Suprapubic skin (tissue), 4 donors: Measurements from ENCODE around the gene AGER. TPM values are rescaled to one million over a fixed set of nuclear protein-coding genes. Genes with fewer than 3 reads are reported as not detected.
"Not testable (repeated sequence)": the region's sequence is repeated elsewhere in the genome, so short reads cannot be mapped to it uniquely, and the experiment has no call there.

Experiments used
- DNase-seq, 2 donors: peaks; one replicate each; pipeline ENCODE4 v3.0.0-alpha.2; 2019; ENCODE audit warnings: low spot score in 2 of 2
- H3K27ac ChIP-seq: fragments of 200-600 bp; sonication (generic); one replicate; pipeline ENCODE4 v1.5.1; 2019
- H3K27me3 ChIP-seq: fragments of 200-600 bp; sonication (generic); one replicate; pipeline ENCODE4 v1.5.1; 2019
- H3K36me3 ChIP-seq: fragments of 200-600 bp; sonication (generic); one replicate; pipeline ENCODE4 v1.5.1; 2019
- H3K4me1 ChIP-seq: fragments of 200-600 bp; sonication (generic); one replicate; pipeline ENCODE4 v1.5.1; 2019
- H3K4me3 ChIP-seq: fragments of 200-600 bp; sonication (generic); one replicate; pipeline ENCODE4 v1.5.1; 2019; ENCODE audit warnings: mild to moderate bottlenecking
- H3K9me3 ChIP-seq: fragments of 200-600 bp; sonication (generic); one replicate; pipeline ENCODE4 v1.5.1; 2019
- EP300 ChIP-seq: sonication (generic); formaldehyde crosslinking; IDR thresholded peaks from one replicate; pipeline ENCODE4 v1.6.1; 2017; ENCODE audit warnings: antibody characterized with exemption
- POLR2A ChIP-seq, 2 donors: fragments of 450-650 bp; IDR thresholded peaks; one replicate each; pipeline ENCODE4 v1.6.1; 2017; ENCODE audit warnings: antibody characterized with exemption in 2 of 2, mild to moderate bottlenecking in 2 of 2, moderate library complexity in 2 of 2
- POLR2AphosphoS5 ChIP-seq, 3 donors: sonication (generic); formaldehyde crosslinking; IDR thresholded peaks; one replicate each; pipeline ENCODE4 v1.6.1; 2017; ENCODE audit warnings: antibody characterized with exemption in 3 of 3
- WGBS: methylation state at CpG from one replicate; pipeline ENCODE4 v1.1.5; 2018; 5-methylcytosine and 5-hydroxymethylcytosine counted together
- total RNA-seq, 4 donors: library from RNA; depleted of rRNA; stranded (reverse); fragments of >200 nt; gene quantifications; one replicate each; pipeline ENCODE4 v1.1.0, GENCODE V29; 2016
- TF ChIP-seq, protein P1 (sequence below), 2 donors: fragments of 200-600 bp in 1 of 2; fragments of 450-650 bp in 1 of 2; sonication (generic) in 1 of 2; IDR thresholded peaks; one replicate each; pipeline ENCODE4 v1.5.1; 2016 to 2019; ENCODE audit warnings: antibody characterized with exemption in 2 of 2, mild to moderate bottlenecking in 1 of 2, moderate library complexity in 1 of 2

The AGER gene
- total RNA-seq, 4 donors from 2014 or later = 1.5 to 9.9 (median 4.8) TPM; not detected in 1

- 53% methylated on average over 4 of the region's 4 CpGs for WGBS
- H3K27me3 ChIP-seq = no peaks in the 10 kb centered on the region
- H3K9me3 ChIP-seq = no peaks in the 10 kb centered on the region
- H3K4me1 ChIP-seq = peaks cover 14% of the 10 kb centered on the region
- H3K4me3 ChIP-seq = no peak overlapping the region
- no peaks in the 10 kb centered on the region for H3K36me3 ChIP-seq
- no peak overlapping the region for H3K27ac ChIP-seq
- DNase-seq = no peak
- TF ChIP-seq, protein P1, sequence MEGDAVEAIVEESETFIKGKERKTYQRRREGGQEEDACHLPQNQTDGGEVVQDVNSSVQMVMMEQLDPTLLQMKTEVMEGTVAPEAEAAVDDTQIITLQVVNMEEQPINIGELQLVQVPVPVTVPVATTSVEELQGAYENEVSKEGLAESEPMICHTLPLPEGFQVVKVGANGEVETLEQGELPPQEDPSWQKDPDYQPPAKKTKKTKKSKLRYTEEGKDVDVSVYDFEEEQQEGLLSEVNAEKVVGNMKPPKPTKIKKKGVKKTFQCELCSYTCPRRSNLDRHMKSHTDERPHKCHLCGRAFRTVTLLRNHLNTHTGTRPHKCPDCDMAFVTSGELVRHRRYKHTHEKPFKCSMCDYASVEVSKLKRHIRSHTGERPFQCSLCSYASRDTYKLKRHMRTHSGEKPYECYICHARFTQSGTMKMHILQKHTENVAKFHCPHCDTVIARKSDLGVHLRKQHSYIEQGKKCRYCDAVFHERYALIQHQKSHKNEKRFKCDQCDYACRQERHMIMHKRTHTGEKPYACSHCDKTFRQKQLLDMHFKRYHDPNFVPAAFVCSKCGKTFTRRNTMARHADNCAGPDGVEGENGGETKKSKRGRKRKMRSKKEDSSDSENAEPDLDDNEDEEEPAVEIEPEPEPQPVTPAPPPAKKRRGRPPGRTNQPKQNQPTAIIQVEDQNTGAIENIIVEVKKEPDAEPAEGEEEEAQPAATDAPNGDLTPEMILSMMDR (IDR thresholded peaks at IDR 0.05) = no peak
- TF ChIP-seq POLR2A (IDR thresholded peaks at IDR 0.05) (no peak), EP300 (no peak), POLR2AphosphoS5 (IDR thresholded peaks at IDR 0.05) (no peak)
Observed at GRCh38 chr6:32146687-32147086, 37.4 kb downstream of the AGER start.

DNA sequence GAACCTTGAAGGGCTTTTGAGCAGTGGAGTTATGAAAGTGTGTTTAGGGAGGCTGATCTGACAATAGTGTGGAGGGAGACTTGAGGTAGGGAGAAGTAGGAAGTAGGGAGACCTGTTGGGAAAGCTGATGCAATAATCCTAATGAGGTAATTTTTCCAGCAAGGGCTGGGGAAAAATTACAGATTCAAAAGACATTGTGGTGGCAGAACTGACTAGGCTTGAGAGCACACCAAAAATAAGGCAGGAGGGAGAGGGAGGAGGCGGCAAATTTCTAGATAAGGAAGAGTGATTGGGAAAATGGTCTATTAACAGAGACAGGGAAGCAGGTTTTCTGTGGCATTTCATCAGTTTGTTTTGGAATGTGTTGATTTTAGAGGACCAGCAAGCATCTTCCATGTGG is 37.8 kb downstream of the AGER start:
- Histone ChIP-seq H3K4me3 (no peak overlapping the region), H3K4me1 (peaks cover 11% of the 10 kb centered on the region), H3K27ac (no peak overlapping the region), H3K9me3 (no peaks in the 10 kb centered on the region), H3K36me3 (no peaks in the 10 kb centered on the region), H3K27me3 (no peaks in the 10 kb centered on the region)
- no peak for DNase-seq
- WGBS = 81% methylated on average over 1 of the region's 1 CpG
- TF ChIP-seq, protein P1 (IDR thresholded peaks at IDR 0.05) = no peak
- TF ChIP-seq POLR2AphosphoS5 (IDR thresholded peaks at IDR 0.05) (no peak), EP300 (no peak), POLR2A (IDR thresholded peaks at IDR 0.05) (no peak)

- not testable (repeated sequence) for H3K27me3 ChIP-seq, H3K9me3 ChIP-seq, H3K27ac ChIP-seq, H3K36me3 ChIP-seq, DNase-seq, H3K4me3 ChIP-seq, H3K4me1 ChIP-seq
- 80% methylated on average over 7 of the region's 7 CpGs for WGBS
Observed at GRCh38 chr6:32144238-32144637, 39.8 kb downstream of the AGER start.

- H3K9me3 ChIP-seq = no peaks in the 10 kb centered on the region
- no peaks in the 10 kb centered on the region for H3K27me3 ChIP-seq
- H3K4me3 ChIP-seq = no peak overlapping the region
- no peak for DNase-seq
- H3K27ac ChIP-seq = no peak overlapping the region
- TF ChIP-seq POLR2AphosphoS5 (IDR thresholded peaks at IDR 0.05) = no peak
- no peak for TF ChIP-seq POLR2A (IDR thresholded peaks at IDR 0.05)
- no peak for TF ChIP-seq EP300
- TF ChIP-seq, protein P1 (IDR thresholded peaks at IDR 0.05) = no peak
- H3K36me3 ChIP-seq = no peaks in the 10 kb centered on the region
- no peaks in the 10 kb centered on the region for H3K4me1 ChIP-seq
- 85% methylated on average over 5 of the region's 5 CpGs for WGBS
Observed at GRCh38 chr6:32140420-32141046, 43.5 kb downstream of the AGER start.

DNA sequence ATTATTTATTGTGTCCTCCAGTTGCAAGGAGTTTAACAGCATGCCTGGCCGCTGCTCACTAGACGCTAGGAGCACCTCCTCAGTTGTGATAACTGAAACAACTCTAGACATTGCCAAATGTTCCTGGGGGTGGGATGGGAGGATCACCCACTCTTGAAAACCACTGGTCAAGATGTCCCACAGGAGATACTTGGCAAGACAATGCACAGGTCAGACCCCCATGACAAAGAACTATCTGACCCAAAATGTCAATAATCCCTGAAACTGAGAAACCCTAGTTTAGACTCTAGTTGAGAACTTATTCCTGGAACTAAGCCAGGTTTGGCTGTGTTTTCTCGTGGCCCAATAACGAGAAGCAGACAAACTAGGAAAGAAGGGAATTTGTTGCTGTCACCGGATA is 44.5 kb downstream of the AGER start:
- H3K4me1 ChIP-seq = no peaks in the 10 kb centered on the region
- no peaks in the 10 kb centered on the region for H3K27me3 ChIP-seq
- no peaks in the 10 kb centered on the region for H3K9me3 ChIP-seq
- 65% methylated on average over 5 of the region's 5 CpGs for WGBS
- no peak overlapping the region for H3K27ac ChIP-seq
- no peak for TF ChIP-seq POLR2AphosphoS5 (IDR thresholded peaks at IDR 0.05)
- no peak overlapping the region for H3K4me3 ChIP-seq
- no peaks in the 10 kb centered on the region for H3K36me3 ChIP-seq
- DNase-seq = no peak

DNA sequence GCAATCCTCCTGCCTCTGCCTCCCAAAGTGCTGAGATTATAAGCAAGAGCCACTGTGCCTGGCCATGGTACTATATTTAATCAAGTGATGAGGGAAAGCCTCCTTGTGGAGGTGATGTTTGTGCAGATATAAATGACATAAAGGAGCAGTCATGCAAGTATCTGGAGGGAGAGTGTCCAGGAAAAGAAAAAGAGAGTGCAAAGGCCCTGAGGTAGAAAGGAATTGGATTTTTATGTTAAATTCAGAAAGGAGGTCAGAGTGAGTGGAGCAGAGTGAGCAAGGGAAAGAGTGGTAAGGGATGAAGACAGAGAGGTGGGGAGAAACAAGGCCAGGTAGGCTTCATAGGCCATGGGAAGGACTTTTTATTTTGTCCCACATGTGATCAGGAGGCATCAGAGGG is 46.6 kb downstream of the AGER start:
- Histone ChIP-seq H3K4me1 (no peaks in the 10 kb centered on the region), H3K36me3 (no peaks in the 10 kb centered on the region), H3K4me3 (no peak overlapping the region), H3K27me3 (no peaks in the 10 kb centered on the region), H3K9me3 (no peaks in the 10 kb centered on the region), H3K27ac (no peak overlapping the region)
- DNase-seq = no peak
- TF ChIP-seq EP300 (no peak), POLR2A (IDR thresholded peaks at IDR 0.05) (no peak), POLR2AphosphoS5 (IDR thresholded peaks at IDR 0.05) (no peak)
- TF ChIP-seq, protein P1 (IDR thresholded peaks at IDR 0.05) = no peak
